Activated CD8-positive, alpha-beta memory T cell treated with anti-CD3 and anti-CD28 coated beads, Interleukin-2, amount 50 U/mL, for 24 hours (primary cell): ENCODE results near the gene VPS45.

ENCODE experiments used
- DNase-seq: peaks from one replicate; pipeline ENCODE4 v3.0.0-alpha.2; 2020; ENCODE audit errors: extremely low read depth

The VPS45 gene

DNA sequence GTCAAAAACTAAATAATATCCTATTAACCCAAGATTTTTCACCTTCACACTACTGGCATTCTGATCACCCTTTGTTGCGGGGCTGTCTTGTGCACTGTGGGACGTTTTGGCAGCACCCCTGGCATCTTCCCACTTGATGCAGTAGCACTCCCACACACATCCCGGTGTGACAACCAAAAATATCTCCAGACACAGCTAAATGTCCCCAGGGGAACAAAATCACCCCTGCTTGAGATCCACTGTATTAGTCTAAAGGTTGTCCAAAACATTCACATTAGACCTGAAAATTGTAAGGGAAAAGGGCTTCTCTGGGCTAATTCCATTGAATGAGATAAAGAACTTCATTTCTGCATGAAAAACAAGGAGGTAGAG is 120.0 kb downstream of the VPS45 start:
- no peak for DNase-seq

DNA sequence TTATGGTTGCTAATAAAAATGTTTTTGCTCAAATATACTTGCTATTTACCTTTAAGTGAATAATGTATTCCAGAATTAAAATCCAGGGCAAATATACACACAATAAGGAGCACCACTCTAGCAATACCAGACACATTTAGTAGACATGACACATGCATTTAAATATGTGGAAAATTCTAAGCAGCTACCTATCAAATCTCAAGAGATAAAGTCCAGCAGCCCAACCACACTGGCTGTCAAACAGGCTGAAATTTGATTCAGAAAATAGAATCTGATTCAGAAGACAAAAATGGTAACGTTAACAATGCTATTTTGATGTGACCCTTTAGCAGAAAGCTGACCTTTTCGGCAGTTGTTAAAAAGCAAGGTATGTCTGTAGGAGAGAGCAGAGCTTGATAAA is 124.4 kb downstream of the VPS45 start:
- no peak for DNase-seq

DNA sequence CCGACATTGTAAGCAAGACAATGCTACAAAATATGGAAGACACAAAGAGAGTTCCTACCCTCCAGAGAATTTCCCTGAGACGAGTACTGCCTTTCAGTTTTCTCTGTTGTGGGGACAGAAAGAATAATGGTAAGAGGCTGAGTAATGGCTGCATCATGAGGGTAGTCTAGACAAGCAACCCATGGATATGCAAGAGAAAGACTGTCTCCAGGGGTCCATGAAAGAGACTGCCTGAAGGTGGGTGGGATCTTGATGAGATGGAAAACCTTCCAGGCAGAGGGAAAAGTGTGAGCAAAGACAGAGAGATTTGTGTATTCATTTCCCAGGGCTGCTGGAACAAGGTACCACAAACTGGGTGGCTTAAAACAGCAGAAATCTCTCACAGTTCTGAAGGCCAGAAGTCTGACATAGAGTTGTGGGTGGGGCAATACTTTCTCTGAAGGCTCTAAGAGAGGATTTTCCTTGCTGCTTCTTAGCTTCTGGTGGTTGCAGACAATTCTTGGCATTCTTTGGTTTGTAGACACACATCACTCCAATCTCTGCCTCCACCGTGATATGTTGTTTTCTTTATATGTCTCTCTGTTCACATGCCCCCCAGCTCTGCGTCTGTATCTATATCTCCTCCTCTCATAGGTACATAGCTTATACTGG is 126.9 kb downstream of the VPS45 start:
- no peak for DNase-seq
